Keratinocyte (primary cell): ENCODE data around the gene JCAD.

ENCODE experiments used
- CTCF ChIP-seq, 3 experiments: IDR thresholded peaks in 1 of 3; conservative IDR thresholded peaks in 1 of 3; optimal IDR thresholded peaks in 1 of 3; 2 replicates in 2 of 3; 3 replicates in 1 of 3; pipeline versions ENCODE3 to v1.5.1; 2011; ENCODE audit warnings: low read length in 3 of 3, mild to moderate bottlenecking in 3 of 3, moderate library complexity in 2 of 3, control low read depth in 1 of 3, inconsistent platforms in 1 of 3; ENCODE audit not compliant: insufficient read depth in 2 of 3; ENCODE audit errors: extremely low read depth in 1 of 3
- EZH2 ChIP-seq: IDR thresholded peaks from one replicate; pipeline ENCODE4 v1.6.1; 2012; ENCODE audit warnings: inconsistent platforms, mild to moderate bottlenecking, low read length, moderate library complexity

DNA sequence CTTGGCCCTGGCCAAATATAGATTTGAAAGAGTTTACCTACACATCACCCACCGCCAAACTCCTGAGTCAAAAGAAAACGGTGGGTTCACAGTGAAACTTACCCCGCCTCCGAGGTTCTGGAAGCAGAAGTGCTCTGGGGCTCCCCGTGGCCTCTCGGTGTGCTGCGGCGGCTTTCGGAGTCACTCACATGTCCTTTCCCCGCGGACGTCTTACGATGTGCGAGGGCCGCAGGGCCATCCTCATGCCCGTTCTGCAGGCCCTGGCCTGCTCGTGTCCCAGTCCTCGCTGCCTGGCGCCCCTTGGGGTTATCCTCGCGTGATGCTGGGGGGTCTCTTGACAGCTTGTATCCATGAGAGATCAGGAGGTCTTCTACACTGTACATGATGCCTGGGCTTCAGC is 12.0 kb downstream of the JCAD start:
- TF ChIP-seq CTCF (optimal IDR thresholded peaks at IDR 0.05 in 1 of 3, IDR thresholded peaks at IDR 0.05 in 1 of 3, conservative IDR thresholded peaks at IDR 0.05 in 1 of 3; ENCODE audit: extremely low read depth in 1 of 3, insufficient read depth in 2 of 3, low read length in 3 of 3) (no peak), EZH2 (no peak)
